Thymus (tissue), 11 donors: Measurements from ENCODE around the gene NDRG4. TPM values are rescaled to one million over a fixed set of nuclear protein-coding genes. Genes with fewer than 3 reads are reported as not detected.
"Not testable (repeated sequence)": the region's sequence is repeated elsewhere in the genome, so short reads cannot be mapped to it uniquely, and the experiment has no call there.

Source experiments
- DNase-seq, 9 donors: peaks; one replicate each; pipeline ENCODE4 v3.0.0-alpha.2; 2013; ENCODE audit warnings: low spot score in 9 of 9, low read depth in 6 of 9, missing footprints in 1 of 9
- H3K27ac ChIP-seq, 2 donors: one replicate each; pipeline ENCODE4 v1.5.1; 2013; ENCODE audit warnings: control low read depth in 1 of 2, low read depth in 1 of 2, low read length in 1 of 2, mild to moderate bottlenecking in 1 of 2, moderate library complexity in 1 of 2
- H3K27me3 ChIP-seq, 2 donors: one replicate each; pipeline ENCODE4 v1.5.1; 2013; ENCODE audit warnings: low read length in 1 of 2; ENCODE audit not compliant: control insufficient read depth in 2 of 2, insufficient read depth in 1 of 2
- H3K36me3 ChIP-seq, 2 donors: one replicate each; pipeline ENCODE4 v1.5.1; 2013; ENCODE audit warnings: low read length in 1 of 2, mild to moderate bottlenecking in 1 of 2, moderate library complexity in 1 of 2; ENCODE audit not compliant: control insufficient read depth in 2 of 2, insufficient read depth in 2 of 2
- H3K4me1 ChIP-seq, 2 donors: one replicate each; pipeline ENCODE4 v1.5.1; 2013; ENCODE audit warnings: low read length in 2 of 2; ENCODE audit not compliant: control insufficient read depth in 2 of 2, insufficient read depth in 2 of 2
- H3K4me3 ChIP-seq, 2 donors: one replicate each; pipeline ENCODE4 v1.5.1; 2013; ENCODE audit warnings: low read length in 2 of 2, control low read depth in 1 of 2, mild to moderate bottlenecking in 1 of 2
- H3K9me3 ChIP-seq, 2 donors: one replicate each; pipeline ENCODE4 v1.5.1; 2013; ENCODE audit warnings: low read length in 1 of 2, mild to moderate bottlenecking in 1 of 2; ENCODE audit not compliant: control insufficient read depth in 2 of 2, insufficient read depth in 1 of 2
- WGBS: extraction: QIAGEN DNeasy Blood & Tissue Kit; methylation state at CpG from one replicate; pipeline ENCODE4 v1.1.7; 2013; 5-methylcytosine and 5-hydroxymethylcytosine counted together
- polyA plus RNA-seq: library from polyadenylated mRNA; stranded (reverse); fragments of 200-250 nt; gene quantifications from one replicate; pipeline ENCODE4 v1.2.3, GENCODE V29; 2013
- total RNA-seq: library from RNA; stranded (reverse); fragments of 120-200 nt; gene quantifications from one replicate; pipeline ENCODE4 v1.2.4, GENCODE V29; 2013
- donor health status: healthy.

Gene NDRG4
- total and polyA plus RNA-seq, 2 donors: 3.0 to 15.7 TPM

- Histone ChIP-seq H3K4me1 (peaks cover 0 to 5% of the 10 kb centered on the region in 2 donors), H3K9me3 (no peaks in the 10 kb centered on the region), H3K4me3 (no peak overlapping the region), H3K36me3 (no peaks in the 10 kb centered on the region), H3K27ac (no peak overlapping the region), H3K27me3 (peaks cover 0 to 32% of the 10 kb centered on the region in 2 donors)
- no peak for DNase-seq
- 95% methylated on average over 3 of the region's 3 CpGs for WGBS
These were observed 11.4 kb upstream of the NDRG4 start for GRCh38 chr16:58488531-58488930.

DNA sequence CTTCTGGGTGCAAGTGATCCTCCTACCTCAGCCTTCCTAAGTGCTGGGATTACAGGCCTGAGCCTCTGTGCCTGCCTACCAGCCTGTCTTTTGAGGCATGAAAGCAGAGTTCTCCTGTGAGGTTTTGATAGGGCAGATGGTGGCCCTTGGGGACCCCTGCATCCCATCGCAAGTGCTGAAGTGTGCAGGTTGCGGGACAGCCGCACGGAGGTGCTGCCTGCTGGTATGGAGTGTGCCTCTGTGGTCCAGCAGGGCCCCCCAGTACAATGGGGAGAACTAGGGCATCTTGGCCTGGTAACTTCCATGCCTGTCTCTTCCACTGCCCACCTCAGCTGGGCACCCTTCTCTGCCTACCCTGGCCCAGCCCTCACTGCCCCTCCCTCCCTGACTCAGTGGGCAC lies 9.9 kb upstream of the NDRG4 start:
- DNase-seq: no peak
- H3K4me1 ChIP-seq: peaks cover 0 to 6% of the 10 kb centered on the region in 2 donors
- no peaks in the 10 kb centered on the region for H3K36me3 ChIP-seq
- H3K27me3 ChIP-seq: peaks cover 0 to 44% of the 10 kb centered on the region in 2 donors
- no peak overlapping the region for H3K27ac ChIP-seq
- 98% methylated on average over 4 of the region's 4 CpGs for WGBS
- no peak overlapping the region for H3K4me3 ChIP-seq
- H3K9me3 ChIP-seq: no peaks in the 10 kb centered on the region

GRCh38 chr16:58490539-58490938 lies 9.4 kb upstream of the NDRG4 start:
- WGBS: 92% methylated on average over 8 of the region's 8 CpGs
- not testable (repeated sequence) for H3K9me3 ChIP-seq, DNase-seq, H3K4me1 ChIP-seq, H3K4me3 ChIP-seq, H3K27ac ChIP-seq, H3K36me3 ChIP-seq
- H3K27me3 ChIP-seq: peaks cover 0 to 46% of the 10 kb centered on the region in 2 donors

DNA sequence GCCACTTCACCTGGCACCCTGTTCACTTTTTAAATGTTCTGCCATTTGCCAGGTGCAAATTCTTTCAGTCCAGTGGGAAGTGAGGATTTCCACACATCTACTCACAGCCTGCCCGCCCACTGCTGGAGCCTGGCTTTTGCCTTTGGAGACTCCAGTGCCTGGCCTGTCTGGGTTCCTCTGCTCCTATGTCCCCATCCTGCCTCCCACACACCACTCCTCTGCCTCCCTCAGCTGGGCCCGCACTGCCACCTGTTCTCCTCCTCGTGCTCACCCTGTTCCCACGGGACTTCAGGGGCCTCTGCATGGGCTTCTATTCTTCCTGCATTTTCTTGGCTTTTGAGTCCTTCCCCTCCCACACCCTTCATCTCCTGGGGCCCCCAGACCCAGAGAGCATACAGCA lies 7.9 kb upstream of the NDRG4 start:
- Histone ChIP-seq H3K9me3 (no peaks in the 10 kb centered on the region), H3K27ac (no peak overlapping the region), H3K27me3 (peaks cover 0 to 49% of the 10 kb centered on the region in 2 donors), H3K4me1 (peaks cover 0 to 9% of the 10 kb centered on the region in 2 donors), H3K4me3 (no peak overlapping the region), H3K36me3 (no peaks in the 10 kb centered on the region)
- WGBS: 85% methylated on average over 4 of the region's 4 CpGs
- no peak for DNase-seq

DNA sequence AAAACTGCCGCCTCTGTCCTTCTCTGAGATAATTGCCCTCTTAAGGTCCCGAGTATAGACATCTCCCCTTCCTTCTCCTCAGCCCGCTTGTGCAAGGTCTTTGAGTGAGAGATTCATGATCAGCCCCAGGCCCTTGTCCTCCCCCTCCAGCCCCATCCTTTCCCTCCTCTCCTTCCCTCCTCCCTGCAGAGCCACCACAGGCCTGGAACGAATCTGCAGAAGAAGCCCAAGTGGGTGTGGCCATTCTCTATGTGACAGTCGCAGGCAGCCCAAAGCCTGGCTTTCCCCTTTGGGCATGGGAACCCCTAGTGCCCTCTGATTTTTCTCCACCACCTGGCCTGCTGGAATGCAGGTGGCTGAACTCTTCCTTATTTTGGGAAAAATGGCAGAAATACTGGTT lies 7.2 kb upstream of the NDRG4 start:
- WGBS: 74% methylated on average over 5 of the region's 5 CpGs
- Histone ChIP-seq H3K4me1 (peaks cover 0 to 5% of the 10 kb centered on the region in 2 donors), H3K9me3 (no peaks in the 10 kb centered on the region), H3K27me3 (peaks cover 0 to 49% of the 10 kb centered on the region in 2 donors), H3K27ac (no peak overlapping the region), H3K4me3 (no peak overlapping the region), H3K36me3 (no peaks in the 10 kb centered on the region)
- DNase-seq: no peak

- Histone ChIP-seq H3K27ac (no peak overlapping the region), H3K27me3 (peaks cover 0 to 52% of the 10 kb centered on the region in 2 donors), H3K36me3 (no peaks in the 10 kb centered on the region), H3K4me3 (no peak overlapping the region), H3K4me1 (peaks cover 0 to 4% of the 10 kb centered on the region in 2 donors), H3K9me3 (no peaks in the 10 kb centered on the region)
- no peak for DNase-seq
- WGBS: 88% methylated on average over 20 of the region's 20 CpGs
These were observed 6.0 kb upstream of the NDRG4 start for GRCh38 chr16:58493756-58494431.

GRCh38 chr16:58494981-58495520 lies 4.9 kb upstream of the NDRG4 start:
- Histone ChIP-seq H3K4me3 (no peak overlapping the region), H3K36me3 (no peaks in the 10 kb centered on the region), H3K27ac (no peak overlapping the region), H3K27me3 (peaks cover 0 to 63% of the 10 kb centered on the region in 2 donors), H3K4me1 (peaks cover 0 to 10% of the 10 kb centered on the region in 2 donors), H3K9me3 (no peaks in the 10 kb centered on the region)
- WGBS: 2% methylated on average over 8 of the region's 8 CpGs
- peak in 8 of 9 donors; percentile 44 to 88 (median 56) for DNase-seq

DNA sequence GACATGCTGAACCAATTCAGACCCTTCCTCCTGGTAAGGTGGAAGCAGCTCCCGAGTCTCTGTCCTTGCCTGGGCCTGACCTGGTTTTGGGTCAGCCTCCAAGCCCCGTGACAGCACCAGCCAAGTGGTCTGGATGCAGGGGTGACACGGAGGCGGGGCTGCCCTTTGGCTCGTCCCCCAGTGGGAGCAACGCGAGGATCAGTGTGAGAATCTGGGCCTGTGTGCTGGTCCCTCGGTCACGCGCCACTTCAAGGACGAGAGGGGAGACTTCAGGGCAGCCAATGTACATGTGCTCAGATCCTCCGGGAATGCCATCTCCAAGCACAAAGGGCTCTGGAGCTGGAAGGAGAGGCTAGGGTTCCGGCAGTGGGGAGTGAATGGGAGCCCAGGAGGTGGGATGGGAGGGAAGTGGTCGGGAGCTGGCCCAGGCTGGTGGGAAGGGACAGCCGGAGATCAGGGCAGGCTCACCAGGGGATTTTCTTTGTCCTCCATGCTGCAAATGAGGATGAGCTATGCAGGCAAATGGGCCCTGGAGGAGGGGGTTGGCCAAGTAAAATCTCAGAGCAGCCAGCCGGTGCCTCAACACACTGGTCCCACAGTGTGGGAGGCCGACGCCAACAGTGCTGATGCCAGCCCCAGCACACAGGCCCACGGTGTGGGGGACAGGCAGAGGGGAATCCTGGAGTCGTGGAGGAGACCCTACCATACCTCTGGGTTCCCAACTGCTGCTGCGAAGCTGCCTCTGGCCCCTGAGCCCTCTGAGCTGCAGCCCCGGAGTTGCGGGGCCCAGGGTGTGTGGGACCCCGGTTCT lies 4.2 kb upstream of the NDRG4 start:
- H3K4me1 ChIP-seq: peaks cover 0 to 16% of the 10 kb centered on the region in 2 donors
- WGBS: 76% methylated on average over 24 of the region's 24 CpGs
- H3K27me3 ChIP-seq: peaks cover under 1 to 67% of the 10 kb centered on the region in 2 donors
- no peak overlapping the region for H3K27ac ChIP-seq
- DNase-seq: no peak
- H3K4me3 ChIP-seq: no peak overlapping the region
- H3K36me3 ChIP-seq: no peaks in the 10 kb centered on the region
- H3K9me3 ChIP-seq: no peaks in the 10 kb centered on the region

- Histone ChIP-seq H3K4me1 (peaks cover 0 to 27% of the 10 kb centered on the region in 2 donors), H3K36me3 (no peaks in the 10 kb centered on the region), H3K4me3 (no peak overlapping the region), H3K27ac (no peak overlapping the region), H3K27me3 (peaks cover 9 to 81% of the 10 kb centered on the region in 2 donors), H3K9me3 (peaks cover 0 to 4% of the 10 kb centered on the region in 2 donors)
- DNase-seq: no peak
- whole genome bisulfite sequencing: 96% methylated on average over 2 of the region's 2 CpGs
These were observed 2.5 kb upstream of the NDRG4 start for GRCh38 chr16:58497468-58497867.
